ENCODE measurements around the gene TH. TPM values are rescaled to one million over a fixed set of nuclear protein-coding genes. Genes with fewer than 3 reads are reported as not detected.

TH gene
- polyA plus RNA-seq, 1 donor from 2014 or later, result 3.6 TPM

DNA sequence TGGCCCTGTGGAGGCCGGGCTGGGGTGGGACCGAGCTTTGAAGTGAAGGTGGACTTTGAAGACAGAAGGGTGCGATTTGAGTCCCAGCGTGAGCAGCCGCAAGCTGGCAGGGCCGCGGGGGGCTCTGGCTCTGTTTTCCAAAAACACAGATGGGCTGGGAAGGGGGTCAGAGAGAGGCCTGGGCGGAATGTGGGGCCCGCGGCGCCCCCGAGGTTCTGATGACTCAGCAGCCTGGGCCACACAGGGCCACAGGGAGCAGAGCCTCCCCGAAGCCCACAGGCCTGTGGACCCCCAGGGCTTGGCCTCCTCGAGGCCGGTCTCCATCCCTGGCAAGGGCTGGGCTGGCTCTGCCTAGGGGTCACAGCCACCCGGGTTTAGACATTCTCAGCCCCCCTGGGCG lies 16.7 kb downstream of the TH start:
- Histone ChIP-seq H3K36me3 (ENCODE audit: insufficient read depth, low read length) (no peaks in the 10 kb centered on the region), H3K27me3 (ENCODE audit: insufficient read depth, low read depth, low read length) (no peaks in the 10 kb centered on the region), H3K9ac (ENCODE audit: low read length) (no peak overlapping the region), H3K9me2 (ENCODE audit: insufficient read depth, low read length) (no peaks in the 10 kb centered on the region), H3K27ac (ENCODE audit: low read length) (no peak overlapping the region), H3F3A (ENCODE audit: insufficient read depth, low read length, poor library complexity, severe bottlenecking) (no peaks in the 10 kb centered on the region), H3K79me2 (replicated peaks; ENCODE audit: insufficient read depth, low read length) (no peaks in the 10 kb centered on the region), H3K4me2 (ENCODE audit: low read length) (no peak overlapping the region), H3K9me3 (ENCODE audit: low read length) (no peaks in the 10 kb centered on the region), H4K20me1 (ENCODE audit: insufficient read depth) (no peaks in the 10 kb centered on the region), H3K4me3 (ENCODE audit: low read length) (no peak overlapping the region), H2AFZ (ENCODE audit: low read depth, low read length) (no peak overlapping the region)
- TF ChIP-seq SMC3 (conservative IDR thresholded peaks at IDR 0.05; ENCODE audit: poor library complexity) (no peak), RAD21 (conservative IDR thresholded peaks at IDR 0.05) (no peak), EZH2 (IDR thresholded peaks at IDR 0.05; ENCODE audit: borderline replicate concordance, insufficient read depth, low read length, poor library complexity, severe bottlenecking) (no peak), POLR2AphosphoS5 (IDR thresholded peaks at IDR 0.05) (no peak), EP300 (conservative IDR thresholded peaks at IDR 0.05; ENCODE audit: poor library complexity, severe bottlenecking) (no peak), MXI1 (conservative IDR thresholded peaks at IDR 0.05; ENCODE audit: poor library complexity, severe bottlenecking) (no peak), TAF1 (IDR thresholded peaks at IDR 0.05; ENCODE audit: low read depth) (no peak)
- TF ChIP-seq, protein P1, sequence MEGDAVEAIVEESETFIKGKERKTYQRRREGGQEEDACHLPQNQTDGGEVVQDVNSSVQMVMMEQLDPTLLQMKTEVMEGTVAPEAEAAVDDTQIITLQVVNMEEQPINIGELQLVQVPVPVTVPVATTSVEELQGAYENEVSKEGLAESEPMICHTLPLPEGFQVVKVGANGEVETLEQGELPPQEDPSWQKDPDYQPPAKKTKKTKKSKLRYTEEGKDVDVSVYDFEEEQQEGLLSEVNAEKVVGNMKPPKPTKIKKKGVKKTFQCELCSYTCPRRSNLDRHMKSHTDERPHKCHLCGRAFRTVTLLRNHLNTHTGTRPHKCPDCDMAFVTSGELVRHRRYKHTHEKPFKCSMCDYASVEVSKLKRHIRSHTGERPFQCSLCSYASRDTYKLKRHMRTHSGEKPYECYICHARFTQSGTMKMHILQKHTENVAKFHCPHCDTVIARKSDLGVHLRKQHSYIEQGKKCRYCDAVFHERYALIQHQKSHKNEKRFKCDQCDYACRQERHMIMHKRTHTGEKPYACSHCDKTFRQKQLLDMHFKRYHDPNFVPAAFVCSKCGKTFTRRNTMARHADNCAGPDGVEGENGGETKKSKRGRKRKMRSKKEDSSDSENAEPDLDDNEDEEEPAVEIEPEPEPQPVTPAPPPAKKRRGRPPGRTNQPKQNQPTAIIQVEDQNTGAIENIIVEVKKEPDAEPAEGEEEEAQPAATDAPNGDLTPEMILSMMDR (IDR thresholded peaks at IDR 0.05; ENCODE audit: poor library complexity, severe bottlenecking), result no peak
- TF ChIP-seq, protein P2, sequence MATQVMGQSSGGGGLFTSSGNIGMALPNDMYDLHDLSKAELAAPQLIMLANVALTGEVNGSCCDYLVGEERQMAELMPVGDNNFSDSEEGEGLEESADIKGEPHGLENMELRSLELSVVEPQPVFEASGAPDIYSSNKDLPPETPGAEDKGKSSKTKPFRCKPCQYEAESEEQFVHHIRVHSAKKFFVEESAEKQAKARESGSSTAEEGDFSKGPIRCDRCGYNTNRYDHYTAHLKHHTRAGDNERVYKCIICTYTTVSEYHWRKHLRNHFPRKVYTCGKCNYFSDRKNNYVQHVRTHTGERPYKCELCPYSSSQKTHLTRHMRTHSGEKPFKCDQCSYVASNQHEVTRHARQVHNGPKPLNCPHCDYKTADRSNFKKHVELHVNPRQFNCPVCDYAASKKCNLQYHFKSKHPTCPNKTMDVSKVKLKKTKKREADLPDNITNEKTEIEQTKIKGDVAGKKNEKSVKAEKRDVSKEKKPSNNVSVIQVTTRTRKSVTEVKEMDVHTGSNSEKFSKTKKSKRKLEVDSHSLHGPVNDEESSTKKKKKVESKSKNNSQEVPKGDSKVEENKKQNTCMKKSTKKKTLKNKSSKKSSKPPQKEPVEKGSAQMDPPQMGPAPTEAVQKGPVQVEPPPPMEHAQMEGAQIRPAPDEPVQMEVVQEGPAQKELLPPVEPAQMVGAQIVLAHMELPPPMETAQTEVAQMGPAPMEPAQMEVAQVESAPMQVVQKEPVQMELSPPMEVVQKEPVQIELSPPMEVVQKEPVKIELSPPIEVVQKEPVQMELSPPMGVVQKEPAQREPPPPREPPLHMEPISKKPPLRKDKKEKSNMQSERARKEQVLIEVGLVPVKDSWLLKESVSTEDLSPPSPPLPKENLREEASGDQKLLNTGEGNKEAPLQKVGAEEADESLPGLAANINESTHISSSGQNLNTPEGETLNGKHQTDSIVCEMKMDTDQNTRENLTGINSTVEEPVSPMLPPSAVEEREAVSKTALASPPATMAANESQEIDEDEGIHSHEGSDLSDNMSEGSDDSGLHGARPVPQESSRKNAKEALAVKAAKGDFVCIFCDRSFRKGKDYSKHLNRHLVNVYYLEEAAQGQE (IDR thresholded peaks at IDR 0.05; ENCODE audit: borderline replicate concordance), result no peak

GRCh38 chr11:2154195-2154585 lies 17.4 kb downstream of the TH start:
- no peak overlapping the region for H2AFZ ChIP-seq (ENCODE audit: low read depth, low read length)
- H3K36me3 ChIP-seq (ENCODE audit: insufficient read depth, low read length), result no peaks in the 10 kb centered on the region
- no peak overlapping the region for H3K4me3 ChIP-seq (ENCODE audit: low read length)
- no peak overlapping the region for H3K9ac ChIP-seq (ENCODE audit: low read length)
- H4K20me1 ChIP-seq (ENCODE audit: insufficient read depth), result no peaks in the 10 kb centered on the region
- no peaks in the 10 kb centered on the region for H3K79me2 ChIP-seq (replicated peaks; ENCODE audit: insufficient read depth, low read length)
- no peak for TF ChIP-seq MXI1 (conservative IDR thresholded peaks at IDR 0.05; ENCODE audit: poor library complexity, severe bottlenecking)
- TF ChIP-seq POLR2AphosphoS5 (IDR thresholded peaks at IDR 0.05), result no peak
- no peak for TF ChIP-seq TAF1 (IDR thresholded peaks at IDR 0.05; ENCODE audit: low read depth)
- TF ChIP-seq SMC3 (conservative IDR thresholded peaks at IDR 0.05; ENCODE audit: poor library complexity), result no peak
- TF ChIP-seq, protein P2 (IDR thresholded peaks at IDR 0.05; ENCODE audit: borderline replicate concordance), result no peak
- no peak for TF ChIP-seq EP300 (conservative IDR thresholded peaks at IDR 0.05; ENCODE audit: poor library complexity, severe bottlenecking)
- TF ChIP-seq, protein P1 (IDR thresholded peaks at IDR 0.05; ENCODE audit: poor library complexity, severe bottlenecking), result no peak
- no peak for TF ChIP-seq RAD21 (conservative IDR thresholded peaks at IDR 0.05)
- no peak for TF ChIP-seq EZH2 (IDR thresholded peaks at IDR 0.05; ENCODE audit: borderline replicate concordance, insufficient read depth, low read length, poor library complexity, severe bottlenecking)
- H3K9me3 ChIP-seq (ENCODE audit: low read length), result no peaks in the 10 kb centered on the region
- H3K9me2 ChIP-seq (ENCODE audit: insufficient read depth, low read length), result no peaks in the 10 kb centered on the region
- H3K4me2 ChIP-seq (ENCODE audit: low read length), result no peak overlapping the region
- no peaks in the 10 kb centered on the region for H3F3A ChIP-seq (ENCODE audit: insufficient read depth, low read length, poor library complexity, severe bottlenecking)
- no peaks in the 10 kb centered on the region for H3K27me3 ChIP-seq (ENCODE audit: insufficient read depth, low read depth, low read length)
- H3K27ac ChIP-seq (ENCODE audit: low read length), result no peak overlapping the region
